ENCODE results near the gene IFI27. TPM values are rescaled to one million over a fixed set of nuclear protein-coding genes. Genes with fewer than 3 reads are reported as not detected.

IFI27 gene
- polyA plus RNA-seq, 1 of the 3 experiments (the other 2 are of a cell fraction) = 1.2 TPM

GRCh38 chr14:94117856-94118255 lies 7.3 kb downstream of the IFI27 start:
- H3K27ac ChIP-seq (ENCODE audit: low read depth in 2 of 2, low read length in 1 of 2) = no peak overlapping the region
- no peaks in the 10 kb centered on the region for H3K79me2 ChIP-seq (ENCODE audit: insufficient read depth)
- no peak overlapping the region for H3K4me2 ChIP-seq
- H3F3A ChIP-seq (replicated peaks; ENCODE audit: insufficient read depth) = no peaks in the 10 kb centered on the region
- no peak for DNase-seq
- H3K9me2 ChIP-seq = no peaks in the 10 kb centered on the region
- no peaks in the 10 kb centered on the region for H3K36me3 ChIP-seq (replicated peaks in 1 of 2; ENCODE audit: control insufficient read depth in 1 of 2, insufficient read depth in 2 of 2, low read length in 1 of 2)
- no peak overlapping the region for H3K9ac ChIP-seq
- WGBS (ENCODE audit: low lambda C conversion rate) = 43% methylated on average over 9 of the region's 9 CpGs
- H3K9me3 ChIP-seq = no peaks in the 10 kb centered on the region
- ChIA-PET POLR2A (no interaction called here), CTCF (interaction anchor here (0.8 to 1.4 kb wide), 5 partner anchors 11 to 82 kb away, joined by 3 to 7 read pairs (median 4); no protein-coding TSS in a partner anchor)
- H3K4me3 ChIP-seq (ENCODE audit: low read depth in 2 of 2, low read length in 1 of 2) = no peak overlapping the region
- TF ChIP-seq CTCF (IDR thresholded peaks at IDR 0.05) (no peak), FOXM1 (IDR thresholded peaks at IDR 0.05; ENCODE audit: low read depth) (no peak)
- H2AFZ ChIP-seq (ENCODE audit: low read depth) = no peak overlapping the region
- H4K20me1 ChIP-seq (ENCODE audit: insufficient read depth) = no peaks in the 10 kb centered on the region
- H3K27me3 ChIP-seq (ENCODE audit: insufficient read depth) = no peaks in the 10 kb centered on the region
- H3K4me1 ChIP-seq (ENCODE audit: control insufficient read depth in 1 of 2, insufficient read depth in 2 of 2, low read depth in 1 of 2, low read length in 1 of 2) = peaks cover 0 to 33% of the 10 kb centered on the region in 2 experiments; a peak in 1 of 4 replicates

- DNase-seq = no peak
- CTCF ChIA-PET = interaction anchor here (0.7 to 1.4 kb wide), 4 partner anchors 10 to 83 kb away, joined by 3 to 7 read pairs (median 3); partner anchors contain the start of gene IFI27L2
Observed at GRCh38 chr14:94119071-94119470, 8.5 kb downstream of the IFI27 start.

More at GRCh38 chr14:94119071-94119470, 8.5 kb downstream of the IFI27 start:
- H3F3A ChIP-seq (replicated peaks; ENCODE audit: insufficient read depth) = no peaks in the 10 kb centered on the region
- no peak overlapping the region for H3K9ac ChIP-seq
- H3K4me1 ChIP-seq (ENCODE audit: control insufficient read depth in 1 of 2, insufficient read depth in 2 of 2, low read depth in 1 of 2, low read length in 1 of 2) = peaks cover 0 to 21% of the 10 kb centered on the region in 2 experiments; a peak in 1 of 4 replicates
- H3K79me2 ChIP-seq (ENCODE audit: insufficient read depth) = no peaks in the 10 kb centered on the region
- H3K4me2 ChIP-seq = no peak overlapping the region
- H3K9me3 ChIP-seq = no peaks in the 10 kb centered on the region
- no peaks in the 10 kb centered on the region for H3K9me2 ChIP-seq
- H2AFZ ChIP-seq (ENCODE audit: low read depth) = no peak overlapping the region
- H3K4me3 ChIP-seq (ENCODE audit: low read depth in 2 of 2, low read length in 1 of 2) = no peak overlapping the region
- H3K27ac ChIP-seq (ENCODE audit: low read depth in 2 of 2, low read length in 1 of 2) = no peak overlapping the region
- TF ChIP-seq RCOR1 (IDR thresholded peaks at IDR 0.05; ENCODE audit: low read length) = no peak
- no peak for TF ChIP-seq MXI1 (IDR thresholded peaks at IDR 0.05; ENCODE audit: low read depth, low read length)
- no peak for TF ChIP-seq REST (IDR thresholded peaks at IDR 0.05; ENCODE audit: low read depth, low read length)
- no peak for TF ChIP-seq YY1 (IDR thresholded peaks at IDR 0.05; ENCODE audit: low read depth)
- TF ChIP-seq EP300 (IDR thresholded peaks at IDR 0.05; ENCODE audit: borderline replicate concordance in 1 of 2, low read depth in 1 of 2, low read length in 1 of 2) = no peak
- TF ChIP-seq USF1 (IDR thresholded peaks at IDR 0.05; ENCODE audit: borderline replicate concordance, low read depth) = no peak
- no peak for TF ChIP-seq TAF1 (IDR thresholded peaks at IDR 0.05; ENCODE audit: borderline replicate concordance, low read depth, low read length)
- TF ChIP-seq JUND (IDR thresholded peaks at IDR 0.05) = no peak
- TF ChIP-seq MAX (IDR thresholded peaks at IDR 0.05; ENCODE audit: low read depth) = no peak
- TF ChIP-seq CTCF (IDR thresholded peaks at IDR 0.05) = no peak
- no peak for TF ChIP-seq SIN3A (IDR thresholded peaks at IDR 0.05; ENCODE audit: borderline replicate concordance, low read depth, low read length)
- H3K36me3 ChIP-seq (replicated peaks in 1 of 2; ENCODE audit: control insufficient read depth in 1 of 2, insufficient read depth in 2 of 2, low read length in 1 of 2) = no peaks in the 10 kb centered on the region
- H3K27me3 ChIP-seq (ENCODE audit: insufficient read depth) = no peaks in the 10 kb centered on the region
- H4K20me1 ChIP-seq (ENCODE audit: insufficient read depth) = no peaks in the 10 kb centered on the region
- POLR2A ChIA-PET = no interaction called here
